H1 (cell line): ENCODE measurements around the gene KIF4A.

Source experiments
- BCL11A ChIP-seq, 2 experiments: IDR thresholded peaks; one replicate each; pipeline ENCODE4 v1.6.1; 2011; ENCODE audit warnings: low read depth in 2 of 2, low read length in 2 of 2, mild to moderate bottlenecking in 2 of 2
- CTCF ChIP-seq, 3 experiments: IDR thresholded peaks; 1 replicate in 2 of 3; 2 replicates in 1 of 3; pipeline versions ENCODE4 v1.5.1 to v1.6.1; 2011; ENCODE audit warnings: low read length in 3 of 3, mild to moderate bottlenecking in 3 of 3, inconsistent platforms in 2 of 3, low read depth in 1 of 3, moderate library complexity in 1 of 3; ENCODE audit not compliant: insufficient read depth in 1 of 3; ENCODE audit errors: control extremely low read depth in 1 of 3
- GABPA ChIP-seq: IDR thresholded peaks from 2 replicates; pipeline ENCODE4 v1.6.1; 2011; ENCODE audit warnings: mild to moderate bottlenecking, low read length, moderate library complexity, borderline replicate concordance; ENCODE audit not compliant: insufficient read depth
- MAFK ChIP-seq: IDR thresholded peaks from 2 replicates; pipeline ENCODE4 v1.6.1; 2012; ENCODE audit warnings: low read depth, mild to moderate bottlenecking, improper control_type of control experiment, low read length
- POLR2A ChIP-seq, 2 experiments: IDR thresholded peaks; 1 replicate in 1 of 2; 2 replicates in 1 of 2; pipeline ENCODE4 v1.6.1; 2011; ENCODE audit warnings: low read depth in 2 of 2, low read length in 2 of 2, mild to moderate bottlenecking in 2 of 2; ENCODE audit errors: control extremely low read depth in 1 of 2
- POLR2AphosphoS5 ChIP-seq: IDR thresholded peaks from 2 replicates; pipeline ENCODE4 v1.6.1; 2011; ENCODE audit warnings: low read depth, low read length
- RAD21 ChIP-seq, 2 experiments: IDR thresholded peaks in 1 of 2; conservative IDR thresholded peaks in 1 of 2; 2 replicates each; pipeline ENCODE4 v1.6.1; 2011; ENCODE audit warnings: low read depth in 2 of 2, low read length in 2 of 2, improper control_type of control experiment in 1 of 2, inconsistent platforms in 1 of 2, mild to moderate bottlenecking in 1 of 2, moderate library complexity in 1 of 2

GRCh38 chrX:70268034-70268433 is 21.9 kb upstream of the KIF4A start, which contains the start of gene ARR3:
- TF ChIP-seq POLR2A (IDR thresholded peaks at IDR 0.05; ENCODE audit: control extremely low read depth in 1 of 2, low read depth in 2 of 2, low read length in 2 of 2) (no peak), MAFK (no peak), CTCF (IDR thresholded peaks at IDR 0.05; ENCODE audit: control extremely low read depth in 1 of 3, insufficient read depth in 1 of 3, low read depth in 1 of 3, low read length in 3 of 3) (no peak), GABPA (no peak), BCL11A (IDR thresholded peaks at IDR 0.05; ENCODE audit: low read depth in 2 of 2, low read length in 2 of 2) (no peak), POLR2AphosphoS5 (no peak), RAD21 (IDR thresholded peaks at IDR 0.05 in 1 of 2, conservative IDR thresholded peaks at IDR 0.05 in 1 of 2; ENCODE audit: low read depth in 2 of 2, low read length in 2 of 2) (no peak)
